Keratinocyte (primary cell): ENCODE data around the gene CTR9. TPM values are rescaled to one million over a fixed set of nuclear protein-coding genes. Genes with fewer than 3 reads are reported as not detected.

Experiments
- DNase-seq: peaks from one replicate; pipeline ENCODE4 v3.0.0-alpha.2; 2011; ENCODE audit warnings: low read depth, missing footprints, low spot score
- FAIRE-seq: peaks from 2 replicates; lab custom pipeline; 2011; peaks lifted over from hg19 to GRCh38; lab: Jason Lieb, UNC
- H2AFZ ChIP-seq: 2 replicates; pipeline ENCODE4 v1.6.0; 2012; ENCODE audit warnings: low read length, control low read depth, inconsistent platforms; ENCODE audit not compliant: control insufficient read depth
- H3K27ac ChIP-seq: 2 replicates; pipeline ENCODE4 v1.5.1; 2011; ENCODE audit warnings: low read length; ENCODE audit not compliant: control insufficient read depth, insufficient read depth
- H3K27me3 ChIP-seq: 3 replicates; pipeline ENCODE4 v1.6.0; 2011; ENCODE audit warnings: low read length; ENCODE audit not compliant: control insufficient read depth, insufficient read depth; ENCODE audit errors: extremely low read depth
- H3K36me3 ChIP-seq, 2 experiments: 2 replicates in 1 of 2; 3 replicates in 1 of 2; pipeline ENCODE4 v1.5.1; 2011; ENCODE audit warnings: low read length in 2 of 2, mild to moderate bottlenecking in 1 of 2; ENCODE audit not compliant: control insufficient read depth in 2 of 2, insufficient read depth in 2 of 2; ENCODE audit errors: extremely low read depth in 1 of 2
- H3K4me1 ChIP-seq: 3 replicates; pipeline ENCODE4 v1.5.1; 2011; ENCODE audit warnings: low read length; ENCODE audit not compliant: control insufficient read depth, insufficient read depth; ENCODE audit errors: extremely low read depth
- H3K4me2 ChIP-seq: 3 replicates; pipeline ENCODE4 v1.6.0; 2011; ENCODE audit warnings: low read depth, low read length; ENCODE audit not compliant: control insufficient read depth, insufficient read depth; ENCODE audit errors: extremely low read depth
- H3K4me3 ChIP-seq, 3 experiments: fragments of 200-600 bp in 1 of 3; sonication (generic) in 1 of 3; 2 replicates in 2 of 3; 3 replicates in 1 of 3; pipeline ENCODE4 v1.5.1; 2011 to 2016; ENCODE audit warnings: low read length in 3 of 3, mild to moderate bottlenecking in 3 of 3, control low read depth in 2 of 3, inconsistent platforms in 1 of 3, low read depth in 1 of 3, mixed read lengths in 1 of 3, mixed run types in 1 of 3, moderate library complexity in 1 of 3; ENCODE audit not compliant: control insufficient read depth in 2 of 3, insufficient read depth in 2 of 3; ENCODE audit errors: extremely low read depth in 1 of 3
- H3K79me2 ChIP-seq: 2 replicates; pipeline ENCODE4 v1.6.0; 2012; ENCODE audit warnings: low read length; ENCODE audit not compliant: control insufficient read depth, insufficient read depth
- H3K9ac ChIP-seq: 3 replicates; pipeline ENCODE4 v1.6.0; 2011; ENCODE audit warnings: low read length; ENCODE audit not compliant: control insufficient read depth, insufficient read depth; ENCODE audit errors: extremely low read depth
- H3K9me1 ChIP-seq: 3 replicates; pipeline ENCODE4 v1.6.0; 2011; ENCODE audit warnings: low read length; ENCODE audit not compliant: control insufficient read depth, insufficient read depth; ENCODE audit errors: extremely low read depth
- H3K9me3 ChIP-seq: 2 replicates; pipeline ENCODE4 v1.5.1; 2012; ENCODE audit warnings: low read depth, low read length; ENCODE audit not compliant: control insufficient read depth
- H4K20me1 ChIP-seq: 3 replicates; pipeline ENCODE4 v1.6.0; 2011; ENCODE audit warnings: low read length; ENCODE audit not compliant: control insufficient read depth, insufficient read depth; ENCODE audit errors: extremely low read depth
- CTCF ChIP-seq, 3 experiments: IDR thresholded peaks in 1 of 3; conservative IDR thresholded peaks in 1 of 3; optimal IDR thresholded peaks in 1 of 3; 2 replicates in 2 of 3; 3 replicates in 1 of 3; pipeline versions ENCODE3 to v1.5.1; 2011; ENCODE audit warnings: low read length in 3 of 3, mild to moderate bottlenecking in 3 of 3, moderate library complexity in 2 of 3, control low read depth in 1 of 3, inconsistent platforms in 1 of 3; ENCODE audit not compliant: insufficient read depth in 2 of 3; ENCODE audit errors: extremely low read depth in 1 of 3
- EZH2 ChIP-seq: IDR thresholded peaks from one replicate; pipeline ENCODE4 v1.6.1; 2012; ENCODE audit warnings: inconsistent platforms, mild to moderate bottlenecking, low read length, moderate library complexity
- dilution Hi-C: fragments of 300-500 bp; cut with MboI; formaldehyde crosslinking; loops from one replicate; pipeline ENCODE4 v1.7.0; 2020; ENCODE audit warnings: low sequenced_read_pairs; ENCODE audit not compliant: extremely low pct_ligation_motif_present
- polyA plus RNA-seq, 5 experiments: library from polyadenylated mRNA; depleted of rRNA in 3 of 5; stranded (reverse) in 3 of 5; stranded (forward) in 1 of 5; unstranded in 1 of 5; fragments of >200 nt; gene quantifications; 1 replicate in 1 of 5; 2 replicates in 3 of 5; 3 replicates in 1 of 5; pipeline versions ENCODE4 v1.2.1 to v1.2.3, GENCODE V29; 2011 to 2012; ENCODE audit warnings: missing spikeins in 2 of 5, low read depth in 1 of 5, low replicate concordance in 1 of 5

The CTR9 gene
- polyA plus RNA-seq, 1 donor (not counting 4 experiments of a cell fraction or from before 2014, with no cell fraction given), result 21.8 TPM

- peaks cover 16% of the 10 kb centered on the region for H3K79me2 ChIP-seq
- H3K9me1 ChIP-seq, result peaks cover 2% of the 10 kb centered on the region
- DNase-seq (no peak), FAIRE-seq (no peak)
- no peaks in the 10 kb centered on the region for H3K9me3 ChIP-seq
- H3K4me2 ChIP-seq, result no peak overlapping the region
- H3K27me3 ChIP-seq, result no peaks in the 10 kb centered on the region
- no peak overlapping the region for H3K27ac ChIP-seq
- TF ChIP-seq CTCF (optimal IDR thresholded peaks at IDR 0.05 in 1 of 3, IDR thresholded peaks at IDR 0.05 in 1 of 3, conservative IDR thresholded peaks at IDR 0.05 in 1 of 3; ENCODE audit: extremely low read depth in 1 of 3, insufficient read depth in 2 of 3, low read length in 3 of 3), result no peak
- TF ChIP-seq EZH2, result no peak
- no peak overlapping the region for H2AFZ ChIP-seq
- peaks cover 60 to 75% of the 10 kb centered on the region in 2 experiments for H3K36me3 ChIP-seq
- peaks cover 7% of the 10 kb centered on the region for H4K20me1 ChIP-seq
- H3K9ac ChIP-seq, result no peak overlapping the region
- H3K4me1 ChIP-seq, result no peaks in the 10 kb centered on the region
- H3K4me3 ChIP-seq, result no peak overlapping the region
- dilution Hi-C loops, result no loop called here
Measured at GRCh38 chr11:10800292-10800691, 49.2 kb downstream of the CTR9 start.

- Histone ChIP-seq H3K4me2 (no peak overlapping the region), H2AFZ (no peak overlapping the region), H3K9me1 (peaks cover 2% of the 10 kb centered on the region), H4K20me1 (peaks cover 19% of the 10 kb centered on the region), H3K27ac (no peak overlapping the region), H3K27me3 (no peaks in the 10 kb centered on the region), H3K4me1 (peaks cover 15% of the 10 kb centered on the region), H3K4me3 (no peak overlapping the region), H3K79me2 (peaks cover 48% of the 10 kb centered on the region), H3K9me3 (no peaks in the 10 kb centered on the region), H3K9ac (no peak overlapping the region), H3K36me3 (peaks cover 51 to 74% of the 10 kb centered on the region in 2 experiments)
- dilution Hi-C loops, result no loop called here
- DNase-seq (no peak), FAIRE-seq (no peak)
- TF ChIP-seq CTCF (optimal IDR thresholded peaks at IDR 0.05 in 1 of 3, IDR thresholded peaks at IDR 0.05 in 1 of 3, conservative IDR thresholded peaks at IDR 0.05 in 1 of 3; ENCODE audit: extremely low read depth in 1 of 3, insufficient read depth in 2 of 3, low read length in 3 of 3) (no peak), EZH2 (no peak)
Measured at GRCh38 chr11:10803676-10804075, 52.6 kb downstream of the CTR9 start.
